Measurements from ENCODE around the gene DUSP22.
A peak's percentile ranks its signal among the peaks of the same experiment; 100 is the strongest.
"Not testable (repeated sequence)": the region's sequence is repeated elsewhere in the genome, so short reads cannot be mapped to it uniquely, and the experiment has no call there.

The DUSP22 gene

DNA sequence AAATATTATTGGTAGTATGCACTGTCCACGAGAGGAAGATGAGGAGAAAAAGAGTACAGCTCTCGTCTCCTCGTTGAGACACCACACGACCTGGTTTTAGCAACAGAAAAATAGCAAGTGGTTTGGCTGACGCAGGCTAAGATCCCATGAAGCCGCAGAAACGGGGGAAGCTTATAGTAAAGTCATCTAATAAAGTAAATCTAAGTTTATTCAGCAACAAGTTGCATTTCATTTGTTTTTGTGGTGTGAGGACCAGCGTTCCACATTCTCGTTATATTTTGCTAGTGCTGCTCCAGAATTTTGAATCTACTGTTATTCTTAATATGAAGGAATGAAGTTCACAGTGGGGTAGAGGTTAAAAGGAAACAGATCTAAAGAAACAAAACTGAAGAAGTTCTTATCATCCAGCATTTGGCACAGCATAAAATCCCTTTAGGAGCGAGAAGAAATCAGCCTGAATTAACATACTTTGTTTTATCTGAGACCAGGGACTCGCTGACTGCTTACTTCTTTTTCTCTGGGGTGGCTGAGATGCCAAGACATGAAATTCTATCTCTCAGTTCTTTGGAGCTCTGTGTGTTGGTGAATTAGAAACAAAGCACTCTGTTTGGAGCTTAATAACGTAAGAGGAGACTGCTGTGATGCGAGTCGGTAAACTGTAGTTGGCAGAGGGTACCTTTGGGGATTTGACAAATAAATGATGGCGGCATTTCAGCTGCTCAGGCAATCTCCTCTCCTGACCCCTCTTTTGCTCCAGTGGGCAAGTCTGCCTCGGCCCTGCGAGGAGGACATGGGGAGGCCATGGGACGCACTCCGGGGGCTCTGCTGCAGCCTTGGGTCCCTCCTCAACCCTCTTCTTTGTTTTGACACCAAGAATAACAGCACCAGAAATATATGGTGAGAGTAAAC is 74.4 kb downstream of the DUSP22 start:
- no peak for DNase-seq

DNA sequence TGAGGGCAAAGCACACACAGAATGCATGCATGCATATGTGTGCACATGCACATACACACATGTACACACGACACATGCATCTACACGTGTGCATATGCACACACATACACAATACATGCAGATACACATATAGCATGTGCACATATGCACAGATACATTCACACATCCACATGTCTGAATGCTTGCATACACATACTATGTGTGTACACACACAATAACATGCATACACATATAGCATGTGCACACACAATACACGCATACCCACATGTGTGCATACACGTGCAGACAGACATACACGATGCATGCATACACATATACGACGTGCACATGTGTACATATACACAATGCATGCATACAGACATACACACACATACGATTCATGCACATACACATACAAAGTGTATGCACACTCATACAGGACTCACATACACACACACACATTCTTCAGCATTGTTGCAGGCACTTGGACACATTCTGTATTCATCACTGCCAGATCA is 75.1 kb downstream of the DUSP22 start:
- DNase-seq: no peak

DNA sequence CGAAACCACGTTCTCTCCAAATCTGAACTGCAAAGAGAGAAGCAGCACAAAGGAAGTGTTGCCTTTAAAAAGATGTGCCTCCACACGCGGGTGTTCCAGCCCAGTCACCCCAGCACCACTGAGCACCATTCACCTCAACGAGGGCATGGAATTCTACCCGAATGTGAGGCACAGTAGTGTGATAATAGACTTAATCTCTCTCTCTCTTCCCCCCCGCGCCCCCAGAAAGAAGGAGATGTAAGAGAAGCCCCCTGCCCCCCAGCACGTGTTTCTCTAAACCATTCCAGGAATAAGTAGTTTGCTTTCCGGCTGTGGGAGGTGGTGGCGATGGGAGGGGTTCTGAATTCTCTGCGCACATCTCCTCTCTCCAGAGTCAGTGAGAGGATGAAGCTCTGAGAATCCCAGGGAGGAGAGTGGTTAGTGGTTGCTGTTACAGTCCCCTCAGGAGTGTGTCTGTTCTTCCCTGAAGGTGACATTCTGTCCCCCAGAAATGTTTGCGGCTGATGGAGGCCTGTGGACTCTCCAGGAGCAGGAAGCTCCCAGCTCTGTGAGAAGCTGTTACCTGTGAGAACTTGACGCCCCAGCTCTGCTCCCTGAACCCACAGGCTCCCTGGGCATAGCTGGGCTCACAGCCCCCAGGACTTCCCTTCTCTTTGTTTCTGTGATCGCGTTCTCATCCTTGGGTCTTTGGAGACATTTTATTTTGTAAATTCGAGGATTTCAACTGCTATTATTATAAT is 75.8 kb downstream of the DUSP22 start:
- no peak for DNase-seq

- DNase-seq: no peak
These were observed 77.5 kb downstream of the DUSP22 start for GRCh38 chr6:369559-370431.

GRCh38 chr6:370555-370954 is 78.3 kb downstream of the DUSP22 start:
- no peak for DNase-seq

DNA sequence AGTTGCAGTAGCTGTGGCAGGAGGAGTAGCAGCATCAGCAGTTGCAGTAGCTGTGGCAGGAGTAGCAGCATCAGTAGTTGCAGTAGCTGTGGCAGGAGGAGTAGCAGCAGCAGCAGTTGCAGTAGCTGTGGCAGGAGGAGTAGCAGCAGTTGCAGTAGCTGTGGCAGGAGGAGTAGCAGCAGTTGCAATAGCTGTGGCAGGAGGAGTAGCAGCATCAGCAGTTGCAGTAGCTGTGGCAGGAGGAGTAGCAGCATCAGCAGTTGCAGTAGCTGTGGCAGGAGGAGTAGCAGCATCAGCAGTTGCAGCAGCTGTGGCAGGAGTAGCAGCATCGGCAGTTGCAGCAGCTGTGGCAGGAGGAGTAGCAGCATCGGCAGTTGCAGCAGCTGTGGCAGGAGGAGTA is 79.6 kb downstream of the DUSP22 start:
- not testable (repeated sequence) for DNase-seq

GRCh38 chr6:372336-372911 is 80.1 kb downstream of the DUSP22 start:
- DNase-seq: no peak

DNA sequence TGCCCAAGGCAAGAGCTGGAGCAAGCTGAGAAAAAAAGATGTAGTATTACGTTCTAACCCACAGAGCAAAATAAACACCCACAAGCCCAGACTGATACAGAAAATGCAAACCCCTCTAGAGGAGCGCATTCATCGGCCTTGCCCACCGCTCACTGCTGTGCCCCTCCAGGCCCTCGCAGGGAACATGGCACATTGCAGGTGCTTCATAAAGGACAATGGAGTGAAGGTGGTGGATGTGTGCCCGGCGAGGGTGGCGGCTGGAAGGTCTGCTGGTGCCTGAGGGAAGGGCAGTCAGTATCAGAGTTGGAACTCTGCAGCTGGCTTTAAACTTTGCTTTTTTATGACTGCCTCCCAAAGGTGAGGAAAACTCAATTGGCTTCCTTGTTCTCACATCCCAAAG is 80.7 kb downstream of the DUSP22 start:
- no peak for DNase-seq

DNA sequence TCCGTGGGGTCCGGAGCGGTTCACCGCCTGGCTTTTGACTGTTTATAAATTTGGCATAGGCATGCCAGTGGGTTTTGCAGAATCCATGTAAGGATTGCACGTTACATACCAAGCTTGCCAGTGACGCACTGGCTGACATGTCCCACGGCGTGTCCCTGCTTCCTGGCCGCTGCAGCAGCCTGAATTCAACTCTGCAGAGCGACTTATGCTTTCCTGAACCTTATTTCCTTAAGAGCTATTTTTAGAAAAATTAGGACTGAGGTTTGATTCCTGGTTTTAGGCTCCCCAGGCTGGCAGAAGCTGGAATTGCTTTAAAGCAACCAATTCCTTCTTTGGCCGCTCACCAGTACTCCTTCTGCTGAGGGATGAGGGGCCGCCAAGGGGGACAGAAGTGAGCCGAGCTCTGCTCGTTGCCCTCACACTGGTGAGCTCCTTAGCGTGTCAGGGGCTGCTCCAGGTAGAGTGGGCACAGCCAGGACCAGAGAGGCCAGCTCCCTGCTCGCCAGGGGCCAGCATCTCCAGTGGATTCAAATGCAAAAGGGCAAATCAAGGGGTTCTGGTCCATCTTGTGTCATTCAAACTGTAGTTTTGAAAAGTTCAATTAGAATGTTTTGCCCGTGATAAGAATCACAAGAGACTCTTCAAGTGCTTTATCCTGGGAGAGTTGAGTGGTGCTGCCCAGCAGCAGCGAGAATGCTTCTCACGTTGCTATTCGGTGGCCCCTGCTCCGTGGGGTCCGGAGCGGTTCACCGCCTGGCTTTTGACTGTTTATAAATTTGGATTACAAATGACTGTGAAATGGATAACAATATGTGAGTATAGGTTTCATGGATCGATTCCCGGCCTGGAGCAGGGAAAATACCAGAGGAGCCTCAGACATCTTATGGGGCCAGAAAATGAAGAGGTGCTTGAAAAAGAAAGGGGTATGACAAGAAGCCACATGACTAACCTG is 81.8 kb downstream of the DUSP22 start:
- peak; percentile 18 for DNase-seq

DNA sequence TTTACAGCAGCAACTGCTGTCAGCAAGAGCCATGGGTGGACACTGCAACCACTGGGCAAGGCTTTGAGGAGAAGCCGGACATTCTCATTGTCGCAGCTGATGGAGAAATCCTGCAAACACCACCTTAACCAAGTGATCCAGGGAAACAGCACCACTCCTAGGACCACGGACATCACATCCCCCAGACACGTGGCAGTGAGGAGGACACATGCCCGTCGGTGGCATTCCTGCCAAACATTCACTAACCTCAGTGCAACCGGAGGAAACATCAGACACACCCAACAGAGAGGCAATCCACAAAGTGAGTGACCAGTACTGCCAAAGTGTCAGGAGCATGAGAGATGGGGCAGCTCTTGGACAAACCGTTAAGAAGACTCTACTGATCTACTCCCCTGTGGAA is 82.7 kb downstream of the DUSP22 start:
- DNase-seq: no peak

DNA sequence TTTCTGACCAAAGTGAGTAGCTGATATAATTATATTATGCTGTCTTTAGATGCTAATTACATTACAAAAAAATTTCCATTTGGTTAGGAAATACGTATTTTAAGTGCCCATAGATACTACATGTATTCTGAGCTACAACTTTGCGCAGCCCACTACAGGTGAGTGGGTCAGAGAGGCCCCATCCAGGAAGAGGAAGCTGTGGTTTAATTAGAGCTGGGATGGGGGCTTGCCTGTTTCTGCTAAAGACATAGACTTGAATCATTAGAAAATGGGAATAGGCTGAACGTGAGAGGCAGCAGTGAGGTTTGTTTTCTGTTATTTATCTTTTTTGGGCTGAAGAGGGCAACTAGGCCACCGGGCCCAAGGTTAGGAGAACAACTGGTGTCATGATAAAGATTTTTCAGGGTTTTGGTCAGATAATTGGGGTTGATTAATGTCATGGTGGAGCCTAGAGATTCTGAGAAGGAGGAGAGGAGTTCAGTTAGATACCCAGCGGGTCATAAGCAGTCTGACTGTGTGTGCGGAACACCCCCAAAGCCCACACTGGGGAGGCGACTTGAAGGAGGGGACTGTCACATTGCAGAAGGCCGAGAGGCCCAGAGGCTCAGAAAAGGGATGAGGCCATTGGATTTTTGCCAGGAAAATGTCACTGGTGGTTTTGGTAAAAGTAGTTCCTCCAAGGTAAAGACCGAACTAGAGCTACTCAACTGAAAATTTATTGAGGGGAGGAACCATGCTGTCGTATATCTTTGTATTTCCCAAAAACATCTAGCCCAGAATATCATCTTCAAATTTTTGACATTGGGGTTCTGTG is 84.7 kb downstream of the DUSP22 start:
- DNase-seq: no peak

DNA sequence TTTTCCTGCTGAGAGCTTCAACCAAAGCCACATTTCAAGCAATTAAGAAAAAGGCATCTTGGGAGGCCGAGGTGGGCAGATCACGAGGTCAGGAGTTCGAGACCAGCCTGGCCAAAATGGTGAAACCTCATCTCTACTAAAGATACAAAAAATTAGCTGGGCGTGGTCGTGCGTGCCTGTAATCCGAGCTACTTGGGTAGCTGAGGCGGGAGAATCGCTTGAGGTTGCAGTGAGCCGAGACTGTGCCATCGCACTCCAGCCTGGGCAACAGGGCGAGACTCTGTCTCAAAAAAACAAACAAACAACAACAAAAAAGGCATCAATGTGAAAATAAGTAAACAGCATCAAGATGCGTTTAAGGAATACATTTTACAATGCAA is 85.3 kb downstream of the DUSP22 start:
- DNase-seq: not testable (repeated sequence)

DNA sequence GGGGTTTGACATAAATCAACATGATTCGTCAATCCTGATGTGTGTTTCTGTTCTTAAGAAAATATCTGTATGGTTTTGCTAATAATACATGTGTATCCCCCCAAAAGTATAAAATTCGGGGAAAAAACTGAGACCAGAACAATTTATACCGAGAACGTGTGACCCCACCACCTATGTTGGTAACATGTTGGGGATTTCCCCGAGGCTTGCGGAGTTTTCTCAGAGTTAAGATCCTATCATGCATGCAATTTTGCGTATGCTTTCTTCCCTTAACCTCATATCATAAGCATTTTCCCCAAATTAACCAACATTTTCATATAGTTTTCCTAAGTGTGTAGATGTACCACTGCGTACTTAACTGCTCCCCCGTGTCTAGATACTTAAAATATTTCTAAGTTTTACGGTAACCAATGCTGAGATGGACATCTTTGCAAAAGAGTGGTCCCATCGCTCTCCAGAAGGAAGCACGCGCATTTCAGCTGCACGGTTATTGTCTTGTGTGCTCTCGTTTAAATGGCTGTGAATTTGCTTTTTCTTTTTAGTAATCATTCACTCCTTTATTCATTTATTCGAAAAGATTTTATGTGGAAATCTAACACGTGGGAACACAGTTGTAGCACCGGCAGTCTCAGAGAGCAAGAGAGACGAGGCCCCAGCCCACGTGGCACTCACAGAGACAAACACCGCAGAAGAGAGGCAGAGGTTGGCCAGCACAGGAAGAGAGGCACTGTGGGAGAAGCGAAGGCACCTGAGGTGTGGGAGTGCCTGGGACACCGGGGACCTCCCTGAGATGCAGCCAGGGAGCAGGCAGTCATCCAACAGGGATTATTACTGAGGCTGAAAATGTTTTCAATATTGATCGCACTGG is 86.0 kb downstream of the DUSP22 start:
- DNase-seq: no peak

DNA sequence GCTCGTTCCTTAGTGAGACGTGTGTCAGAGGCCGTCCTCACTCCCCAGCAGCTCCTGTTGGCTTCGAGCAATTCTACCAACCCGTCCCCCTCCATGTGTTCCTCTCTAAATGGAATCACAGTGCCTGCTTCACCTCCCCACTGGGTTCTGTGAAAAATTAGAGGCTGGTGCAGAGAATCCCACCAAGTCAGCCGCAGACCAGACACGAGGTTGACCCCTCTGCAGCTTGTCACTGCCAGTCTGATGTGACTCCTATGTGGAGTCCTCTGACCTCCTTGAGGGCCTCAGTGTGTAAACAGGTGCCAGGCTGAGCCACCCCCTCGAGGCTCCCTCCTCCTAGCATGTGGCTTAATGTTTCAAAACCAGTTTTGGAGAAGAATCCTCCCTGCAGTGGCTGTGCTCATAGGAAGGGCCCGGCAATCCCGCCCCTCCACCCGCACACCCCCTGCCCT is 86.7 kb downstream of the DUSP22 start:
- DNase-seq: no peak

- DNase-seq: no peak
These were observed 87.3 kb downstream of the DUSP22 start for GRCh38 chr6:379410-380181.

DNA sequence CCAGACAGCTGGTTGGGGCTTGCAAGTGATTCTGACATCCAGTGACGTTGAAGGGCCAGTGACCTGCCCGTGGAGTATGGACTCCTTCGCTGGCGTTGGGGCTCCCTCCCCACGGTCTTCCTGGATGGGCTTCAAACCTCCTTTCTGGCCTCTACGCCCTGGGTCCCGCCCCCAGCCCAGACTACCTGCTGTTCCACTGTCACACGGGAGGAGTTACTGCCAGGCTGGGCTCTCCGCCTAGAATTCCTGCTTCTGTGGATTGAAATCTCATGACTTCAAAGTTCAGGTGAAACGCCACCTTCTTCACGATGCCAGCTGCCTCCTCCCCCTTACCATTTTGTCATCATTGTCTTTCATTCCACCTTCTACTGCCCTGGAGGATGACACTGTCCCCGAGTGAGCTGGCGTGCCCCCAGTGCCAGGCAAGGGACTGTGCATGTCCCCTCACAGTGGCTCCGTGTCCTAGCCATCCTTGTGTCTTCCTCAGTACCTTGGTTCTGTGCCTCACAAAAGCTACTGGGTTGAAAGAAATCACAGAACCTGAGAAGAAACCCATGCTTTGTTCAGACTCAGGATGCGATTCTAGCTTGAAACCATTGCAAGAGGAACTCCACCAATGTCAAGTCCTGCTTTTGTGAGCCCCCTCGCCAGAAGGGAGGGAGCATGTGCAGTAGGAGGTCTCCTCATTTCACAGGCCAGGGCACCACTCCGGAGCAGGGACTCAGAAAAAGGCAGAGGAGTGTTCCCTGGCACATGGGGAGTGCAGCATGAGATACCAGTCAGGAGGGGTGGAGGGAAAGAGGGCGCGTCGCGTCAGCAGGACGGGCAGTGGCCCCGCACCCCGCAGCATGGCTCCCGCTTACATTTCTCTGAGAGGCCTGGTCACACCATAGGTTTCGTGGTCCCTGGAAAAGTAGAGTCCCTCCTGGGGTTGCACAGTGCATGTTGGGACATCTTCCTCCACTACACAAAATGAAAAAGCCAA is 88.2 kb downstream of the DUSP22 start:
- no peak for DNase-seq

GRCh38 chr6:381742-382461 is 89.6 kb downstream of the DUSP22 start:
- no peak for DNase-seq
